Transverse colon (tissue), 3 donors: Measurements from ENCODE around the gene CDK7.

Source experiments
- CTCF ChIP-seq, 5 experiments: fragments of 200-600 bp in 3 of 5; fragments of 450-650 bp in 2 of 5; sonication (generic) in 3 of 5; IDR thresholded peaks; 1 replicate in 2 of 5; 2 replicates in 3 of 5; pipeline ENCODE4 v1.5.1; 2016 to 2017; ENCODE audit warnings: antibody characterized with exemption in 5 of 5, inconsistent platforms in 3 of 5, mild to moderate bottlenecking in 2 of 5, moderate library complexity in 1 of 5
- POLR2A ChIP-seq: fragments of 450-650 bp; IDR thresholded peaks from one replicate; pipeline ENCODE4 v1.6.1; 2016; ENCODE audit warnings: antibody characterized with exemption, mild to moderate bottlenecking, moderate library complexity

- TF ChIP-seq POLR2A (no peak), CTCF (IDR thresholded peaks at IDR 0.05) (no peak)
Observed at GRCh38 chr5:69326365-69326764, 91.7 kb downstream of the CDK7 start.
